ENCODE data around the gene B4GALT2. TPM values are rescaled to one million over a fixed set of nuclear protein-coding genes. Genes with fewer than 3 reads are reported as not detected.

B4GALT2 gene
- total and polyA plus RNA-seq, 2 of the 8 experiments (the other 6 are each of a cell fraction or from before 2014, with no cell fraction given) = 56.5 to 121 TPM

GRCh38 chr1:44021156-44021555 is 42.1 kb downstream of the B4GALT2 start:
- no peaks in the 10 kb centered on the region for H3K79me2 ChIP-seq (ENCODE audit: control insufficient read depth in 1 of 2, insufficient read depth in 2 of 2, low read length in 2 of 2)
- no peak overlapping the region for H3K4ac ChIP-seq (replicated peaks; ENCODE audit: insufficient read length, low read depth, low read length)
- 0 out of 2 replicates have a peak, but pooled peaks cover 3% of the 10 kb centered on the region for H3K79me1 ChIP-seq (ENCODE audit: low read depth, low read length)
- no peaks in the 10 kb centered on the region for H3K27me3 ChIP-seq (replicated peaks in 1 of 4; ENCODE audit: control insufficient read depth in 3 of 4, extremely low read depth in 1 of 4, insufficient read depth in 3 of 4, low read length in 3 of 4)
- H2BK15ac ChIP-seq (ENCODE audit: low read length) = no peak overlapping the region
- no peak overlapping the region for H2AK5ac ChIP-seq (ENCODE audit: low read depth, low read length)
- H3K14ac ChIP-seq (ENCODE audit: insufficient read length) = no peak overlapping the region
- H2BK20ac ChIP-seq (ENCODE audit: low read length) = no peak overlapping the region
- TF ChIP-seq HDAC6 (IDR thresholded peaks at IDR 0.05; ENCODE audit: low read depth, low read length) (no peak), SIN3A (conservative IDR thresholded peaks at IDR 0.05 in 1 of 2, IDR thresholded peaks at IDR 0.05 in 1 of 2; ENCODE audit: low read depth in 1 of 2, low read length in 2 of 2) (no peak), CTCF (IDR thresholded peaks at IDR 0.05; ENCODE audit: control extremely low read depth in 1 of 3, insufficient read depth in 1 of 3, low read depth in 1 of 3, low read length in 3 of 3) (no peak), TAF1 (IDR thresholded peaks at IDR 0.05; ENCODE audit: low read depth, low read length) (no peak), E2F6 (IDR thresholded peaks at IDR 0.05) (no peak), GABPA (IDR thresholded peaks at IDR 0.05; ENCODE audit: borderline replicate concordance, insufficient read depth, low read length) (no peak), BACH1 (IDR thresholded peaks at IDR 0.05; ENCODE audit: low read length) (no peak), POLR2AphosphoS5 (IDR thresholded peaks at IDR 0.05; ENCODE audit: low read depth, low read length) (no peak)
- CTCF ChIA-PET (ENCODE audit: partially characterized antibody) = interaction anchor here (1.3 to 16.6 kb wide), 8 partner anchors 9 to 86 kb away, joined by 4 to 252 read pairs (median 9); partner anchors contain the start of gene SLC6A9
- H2BK5ac ChIP-seq (ENCODE audit: low read depth, low read length) = no peak overlapping the region
- H3K4me2 ChIP-seq (ENCODE audit: insufficient read depth in 1 of 2, low read depth in 2 of 2, low read length in 2 of 2) = no peak overlapping the region
- WGBS, 2 experiments (ENCODE audit: extremely low coverage in 1 of 2, insufficient coverage in 1 of 2, insufficient read length in 1 of 2, insufficient replicate concordance in 2 of 2, low coverage in 1 of 2, low lambda C conversion rate in 2 of 2, missing lambda C conversion rate in 1 of 2) = 94% methylated on average over 7 of the region's 8 CpGs; no CpG with 5 or more reads in 1 of the 2 experiments
- H3K4me1 ChIP-seq (replicated peaks in 1 of 4; ENCODE audit: control insufficient read depth in 3 of 4, insufficient read depth in 4 of 4, low read length in 3 of 4) = peaks cover 3 to 14% (median 6%) of the 10 kb centered on the region in 4 experiments; a peak in 6 of 7 replicates
- DNase-seq (ENCODE audit: low read depth in 1 of 2, low spot score in 2 of 2) (no peak), FAIRE-seq (no peak)
- peaks cover 3 to 18% (median 11%) of the 10 kb centered on the region in 4 experiments; a peak in 7 of 8 replicates for H3K36me3 ChIP-seq (ENCODE audit: control insufficient read depth in 2 of 4, insufficient read depth in 4 of 4, low read length in 3 of 4)
- H4K91ac ChIP-seq (replicated peaks; ENCODE audit: insufficient read length, low read length) = no peak overlapping the region
- H3K9me3 ChIP-seq (ENCODE audit: insufficient read depth in 2 of 2, low read depth in 1 of 2, low read length in 1 of 2) = no peaks in the 10 kb centered on the region
- peaks cover 0 to 9% of the 10 kb centered on the region in 2 experiments for H4K20me1 ChIP-seq (replicated peaks in 1 of 2; ENCODE audit: control insufficient read depth in 1 of 2, insufficient read depth in 2 of 2, low read length in 2 of 2)
- no peak overlapping the region for H3K18ac ChIP-seq (ENCODE audit: extremely low read depth, low read length)
- no peak overlapping the region for H3K27ac ChIP-seq (ENCODE audit: low read depth, low read length)
- no peak overlapping the region for H2BK12ac ChIP-seq (ENCODE audit: low read depth, low read length)
- no peak overlapping the region for H3K4me3 ChIP-seq (ENCODE audit: extremely low read depth in 1 of 4, insufficient read depth in 2 of 4, low read depth in 3 of 4, low read length in 4 of 4)
- H3K56ac ChIP-seq (replicated peaks; ENCODE audit: insufficient read length, low read depth, low read length) = no peak overlapping the region
- H3K23ac ChIP-seq (ENCODE audit: insufficient read length) = no peak overlapping the region
- H3K9ac ChIP-seq (replicated peaks in 1 of 4; ENCODE audit: extremely low read depth in 1 of 4, low read depth in 3 of 4, low read length in 3 of 4) = no peak overlapping the region
- no peak overlapping the region for H2AFZ ChIP-seq (ENCODE audit: low read length)
- H3K23me2 ChIP-seq (ENCODE audit: low read depth, low read length) = no peaks in the 10 kb centered on the region
- no peak overlapping the region for H4K5ac ChIP-seq (ENCODE audit: insufficient read length, low read depth, low read length)
- POLR2A ChIA-PET (ENCODE audit: partially characterized antibody) = interaction anchor here (1.2 to 27.1 kb wide), 4 partner anchors 4 to 37 kb away, joined by 4 to 544 read pairs (median 275); partner anchors contain the start of gene SLC6A9
- H4K8ac ChIP-seq (ENCODE audit: extremely low read depth, insufficient read depth, low read length) = no peak overlapping the region
- H2BK120ac ChIP-seq (replicated peaks; ENCODE audit: low read depth, low read length) = no peak overlapping the region

Data from H1 (cell line).